ENCODE data around the gene FDXR. TPM values are rescaled to one million over a fixed set of nuclear protein-coding genes. Genes with fewer than 3 reads are reported as not detected.

The FDXR gene
- total and polyA plus RNA-seq, 4 donors, result 3.9 to 10.1 (median 4.6) TPM

DNA sequence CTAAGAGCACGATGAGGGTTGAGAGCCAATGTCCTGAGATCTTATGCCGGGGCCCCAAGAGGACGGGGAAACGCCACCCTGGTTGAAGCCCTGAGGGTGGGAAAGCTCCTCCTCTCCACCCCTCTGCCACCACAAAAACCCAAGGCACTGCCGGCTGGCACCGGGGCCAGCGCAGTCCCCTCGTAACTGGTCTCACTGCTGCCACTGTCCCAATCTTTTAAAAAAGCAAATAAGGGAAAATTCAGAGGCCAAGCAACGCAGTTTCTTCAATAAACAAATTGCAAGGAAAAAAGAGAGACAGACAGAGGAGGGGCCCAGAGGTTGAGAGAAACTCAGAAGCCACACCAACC, 19.8 kb downstream of the FDXR start:
- H3K4me3 ChIP-seq (ENCODE audit: low read depth in 1 of 3, low read length in 3 of 3), result no peak overlapping the region
- 16% methylated on average over 9 of the region's 9 CpGs for WGBS
- no peak overlapping the region for H3K27ac ChIP-seq (ENCODE audit: low read depth in 1 of 2, low read length in 2 of 2)
- no peaks in the 10 kb centered on the region for H3K4me1 ChIP-seq (ENCODE audit: control insufficient read depth in 4 of 4, insufficient read depth in 4 of 4, low read length in 3 of 4)
- H3K9ac ChIP-seq (ENCODE audit: low read depth in 1 of 2, low read length in 2 of 2), result no peak overlapping the region
- peaks cover 0 to 13% (median 5%) of the 10 kb centered on the region in 4 donors for H3K27me3 ChIP-seq (ENCODE audit: control insufficient read depth in 4 of 4, insufficient read depth in 4 of 4, low read length in 3 of 4)
- TF ChIP-seq, protein P1, sequence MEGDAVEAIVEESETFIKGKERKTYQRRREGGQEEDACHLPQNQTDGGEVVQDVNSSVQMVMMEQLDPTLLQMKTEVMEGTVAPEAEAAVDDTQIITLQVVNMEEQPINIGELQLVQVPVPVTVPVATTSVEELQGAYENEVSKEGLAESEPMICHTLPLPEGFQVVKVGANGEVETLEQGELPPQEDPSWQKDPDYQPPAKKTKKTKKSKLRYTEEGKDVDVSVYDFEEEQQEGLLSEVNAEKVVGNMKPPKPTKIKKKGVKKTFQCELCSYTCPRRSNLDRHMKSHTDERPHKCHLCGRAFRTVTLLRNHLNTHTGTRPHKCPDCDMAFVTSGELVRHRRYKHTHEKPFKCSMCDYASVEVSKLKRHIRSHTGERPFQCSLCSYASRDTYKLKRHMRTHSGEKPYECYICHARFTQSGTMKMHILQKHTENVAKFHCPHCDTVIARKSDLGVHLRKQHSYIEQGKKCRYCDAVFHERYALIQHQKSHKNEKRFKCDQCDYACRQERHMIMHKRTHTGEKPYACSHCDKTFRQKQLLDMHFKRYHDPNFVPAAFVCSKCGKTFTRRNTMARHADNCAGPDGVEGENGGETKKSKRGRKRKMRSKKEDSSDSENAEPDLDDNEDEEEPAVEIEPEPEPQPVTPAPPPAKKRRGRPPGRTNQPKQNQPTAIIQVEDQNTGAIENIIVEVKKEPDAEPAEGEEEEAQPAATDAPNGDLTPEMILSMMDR (IDR thresholded peaks at IDR 0.05; ENCODE audit: low read depth, low read length, missing input control), result no peak
- TF ChIP-seq SP1 (IDR thresholded peaks at IDR 0.05) (no peak), REST (IDR thresholded peaks at IDR 0.05) (no peak), NR2F2 (IDR thresholded peaks at IDR 0.05) (no peak)
- TF ChIP-seq, protein P2, sequence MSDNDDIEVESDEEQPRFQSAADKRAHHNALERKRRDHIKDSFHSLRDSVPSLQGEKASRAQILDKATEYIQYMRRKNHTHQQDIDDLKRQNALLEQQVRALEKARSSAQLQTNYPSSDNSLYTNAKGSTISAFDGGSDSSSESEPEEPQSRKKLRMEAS (IDR thresholded peaks at IDR 0.05), result no peak
- no peaks in the 10 kb centered on the region for H3K9me3 ChIP-seq (ENCODE audit: control insufficient read depth in 4 of 4, low read length in 3 of 4)
- no peaks in the 10 kb centered on the region for H3K36me3 ChIP-seq (ENCODE audit: control insufficient read depth in 4 of 4, insufficient read depth in 3 of 4, low read depth in 1 of 4, low read length in 3 of 4)
- DNase-seq (ENCODE audit: low spot score), result no peak

DNA sequence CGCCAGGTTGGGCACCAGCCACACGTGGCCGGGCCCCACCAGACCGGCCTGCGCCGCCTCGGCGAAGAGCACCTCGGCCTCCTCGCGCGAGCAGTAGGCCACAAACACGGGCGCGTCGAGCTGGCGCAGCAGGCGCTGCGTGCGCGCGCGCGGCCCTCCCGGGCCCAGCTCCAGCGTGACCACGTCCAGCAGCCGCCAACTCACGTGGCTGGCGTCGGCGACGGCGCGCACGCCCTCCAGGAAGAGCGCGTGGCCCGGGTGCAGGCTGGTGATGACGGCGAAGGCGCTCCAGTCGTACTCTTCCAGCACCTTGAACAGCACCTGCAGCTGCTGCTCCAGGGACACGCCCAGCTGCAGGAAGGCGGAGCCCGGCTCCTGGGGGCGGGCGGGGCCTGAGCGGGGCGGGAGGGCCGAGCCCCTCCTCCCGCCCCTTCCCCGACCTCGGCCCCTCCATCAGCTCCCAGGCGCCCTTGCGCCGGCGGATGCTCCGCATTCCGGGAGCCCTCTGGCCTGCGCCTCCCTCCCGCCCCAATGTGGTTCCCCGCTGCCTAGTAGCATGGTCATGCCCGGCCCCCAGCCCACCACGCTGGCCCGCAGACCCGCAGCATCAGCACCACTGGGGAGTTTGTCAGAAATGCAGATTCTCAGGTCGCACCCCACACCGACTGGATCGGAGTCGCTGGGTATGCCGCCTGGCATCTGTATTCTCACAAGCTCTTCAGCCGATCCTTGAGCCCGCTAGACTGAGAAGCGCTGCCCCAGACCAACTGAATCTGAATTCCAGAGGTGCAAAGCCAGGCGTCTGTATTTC, 20.4 kb downstream of the FDXR start:
- no peaks in the 10 kb centered on the region for H3K36me3 ChIP-seq (ENCODE audit: control insufficient read depth in 4 of 4, insufficient read depth in 3 of 4, low read depth in 1 of 4, low read length in 3 of 4)
- WGBS, result 12% methylated on average over 76 of the region's 76 CpGs
- H3K4me1 ChIP-seq (ENCODE audit: control insufficient read depth in 4 of 4, insufficient read depth in 4 of 4, low read length in 3 of 4), result no peaks in the 10 kb centered on the region
- DNase-seq (ENCODE audit: low spot score), result no peak
- no peak overlapping the region for H3K4me3 ChIP-seq (ENCODE audit: low read depth in 1 of 3, low read length in 3 of 3)
- H3K27me3 ChIP-seq (ENCODE audit: control insufficient read depth in 4 of 4, insufficient read depth in 4 of 4, low read length in 3 of 4), result peaks cover 0 to 10% (median 5%) of the 10 kb centered on the region in 4 donors
- H3K9ac ChIP-seq (ENCODE audit: low read depth in 1 of 2, low read length in 2 of 2), result no peak overlapping the region
- no peaks in the 10 kb centered on the region for H3K9me3 ChIP-seq (ENCODE audit: control insufficient read depth in 4 of 4, low read length in 3 of 4)
- no peak overlapping the region for H3K27ac ChIP-seq (ENCODE audit: low read depth in 1 of 2, low read length in 2 of 2)
- TF ChIP-seq RAD21 (IDR thresholded peaks at IDR 0.05) (no peak), RXRA (IDR thresholded peaks at IDR 0.05) (no peak), EGR1 (IDR thresholded peaks at IDR 0.05; ENCODE audit: low read depth in 2 of 2) (no peak)

DNA sequence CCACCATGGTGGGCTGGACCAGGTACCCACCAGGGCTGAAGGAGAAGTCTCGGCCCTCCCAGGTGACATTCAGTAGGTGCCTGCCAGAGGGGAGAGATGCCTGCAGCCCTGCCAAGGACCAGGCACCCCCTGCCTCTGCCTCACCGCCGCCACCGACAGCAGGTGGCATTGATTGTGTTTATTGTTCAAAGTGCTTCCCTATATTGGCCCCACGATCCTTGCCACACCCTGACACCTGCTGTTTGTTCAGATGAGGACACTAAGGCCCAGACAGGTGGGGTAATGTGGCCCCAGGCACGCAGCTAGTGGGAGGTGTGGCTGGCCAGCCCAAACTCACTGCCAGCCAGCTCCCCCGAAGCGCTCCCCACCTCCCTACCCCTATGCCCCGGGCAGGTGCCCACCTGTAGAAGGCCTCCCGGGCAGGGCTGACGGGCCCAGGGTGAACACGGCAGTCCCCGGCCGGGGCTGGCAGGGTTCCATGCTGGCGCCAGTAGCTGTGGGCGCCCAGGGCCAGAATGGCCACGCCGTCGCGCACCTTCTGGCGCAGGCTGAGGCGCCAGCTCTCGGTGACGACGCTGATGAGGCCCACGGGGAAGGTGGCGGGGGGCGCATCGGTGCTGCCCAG, 21.1 kb downstream of the FDXR start:
- Histone ChIP-seq H3K4me1 (ENCODE audit: control insufficient read depth in 4 of 4, insufficient read depth in 4 of 4, low read length in 3 of 4) (no peaks in the 10 kb centered on the region), H3K36me3 (ENCODE audit: control insufficient read depth in 4 of 4, insufficient read depth in 3 of 4, low read depth in 1 of 4, low read length in 3 of 4) (no peaks in the 10 kb centered on the region), H3K4me3 (ENCODE audit: low read depth in 1 of 3, low read length in 3 of 3) (no peak overlapping the region), H3K27ac (ENCODE audit: low read depth in 1 of 2, low read length in 2 of 2) (no peak overlapping the region), H3K9me3 (ENCODE audit: control insufficient read depth in 4 of 4, low read length in 3 of 4) (no peaks in the 10 kb centered on the region), H3K9ac (ENCODE audit: low read depth in 1 of 2, low read length in 2 of 2) (no peak overlapping the region), H3K27me3 (ENCODE audit: control insufficient read depth in 4 of 4, insufficient read depth in 4 of 4, low read length in 3 of 4) (peaks cover 0 to 9% (median 4%) of the 10 kb centered on the region in 4 donors)
- 62% methylated on average over 29 of the region's 29 CpGs for WGBS
- no peak for DNase-seq (ENCODE audit: low spot score)
- TF ChIP-seq SP1 (IDR thresholded peaks at IDR 0.05) (no peak), YY1 (IDR thresholded peaks at IDR 0.05) (no peak), FOXA2 (IDR thresholded peaks at IDR 0.05) (no peak), HNF4A (conservative IDR thresholded peaks at IDR 0.05) (no peak), TAF1 (conservative IDR thresholded peaks at IDR 0.05) (no peak), RXRA (IDR thresholded peaks at IDR 0.05) (no peak), NR2F2 (IDR thresholded peaks at IDR 0.05) (no peak)
- TF ChIP-seq, protein P3, sequence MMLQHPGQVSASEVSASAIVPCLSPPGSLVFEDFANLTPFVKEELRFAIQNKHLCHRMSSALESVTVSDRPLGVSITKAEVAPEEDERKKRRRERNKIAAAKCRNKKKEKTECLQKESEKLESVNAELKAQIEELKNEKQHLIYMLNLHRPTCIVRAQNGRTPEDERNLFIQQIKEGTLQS (IDR thresholded peaks at IDR 0.05), result no peak

Data from liver (tissue), 9 donors.